GM18867 (cell line): ENCODE measurements around the gene RIT2.
"Not testable (repeated sequence)": the region's sequence is repeated elsewhere in the genome, so short reads cannot be mapped to it uniquely, and the experiment has no call there.

Experiments used
- ATAC-seq: cut with Tn5 transposase; IDR thresholded peaks from one replicate; pipeline ENCODE4 v1.9.1; 2021; ENCODE audit warnings: mild to moderate bottlenecking, moderate library complexity; ENCODE audit not compliant: unreplicated experiment

RIT2 gene

DNA sequence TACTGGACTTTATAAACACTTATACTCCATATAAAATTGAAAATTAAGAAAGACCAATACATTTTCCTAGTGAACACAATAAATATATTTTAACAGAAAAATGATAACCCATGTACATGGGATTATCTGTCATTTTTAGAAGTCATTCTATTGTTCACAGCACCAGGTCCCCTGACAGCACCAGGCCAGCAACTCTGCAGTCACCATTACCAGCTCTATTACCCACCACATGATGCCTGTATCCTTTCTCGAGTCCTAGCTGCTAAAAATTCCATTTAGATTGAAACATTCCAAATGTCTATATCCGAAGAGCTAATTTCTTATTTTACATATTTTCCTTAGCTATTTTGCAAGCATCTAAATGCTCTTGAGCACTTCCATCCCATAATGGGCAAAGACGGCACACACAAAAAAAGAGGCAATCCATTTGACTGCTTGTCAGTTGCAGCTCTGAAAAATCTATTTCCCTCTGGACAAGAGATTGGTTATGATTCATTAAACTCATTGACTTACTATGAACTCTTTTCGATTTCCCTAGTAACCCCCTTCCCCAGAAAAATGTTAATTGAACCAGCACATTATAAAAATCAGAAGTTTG lies 336.9 kb downstream of the RIT2 start:
- no peak for ATAC-seq

DNA sequence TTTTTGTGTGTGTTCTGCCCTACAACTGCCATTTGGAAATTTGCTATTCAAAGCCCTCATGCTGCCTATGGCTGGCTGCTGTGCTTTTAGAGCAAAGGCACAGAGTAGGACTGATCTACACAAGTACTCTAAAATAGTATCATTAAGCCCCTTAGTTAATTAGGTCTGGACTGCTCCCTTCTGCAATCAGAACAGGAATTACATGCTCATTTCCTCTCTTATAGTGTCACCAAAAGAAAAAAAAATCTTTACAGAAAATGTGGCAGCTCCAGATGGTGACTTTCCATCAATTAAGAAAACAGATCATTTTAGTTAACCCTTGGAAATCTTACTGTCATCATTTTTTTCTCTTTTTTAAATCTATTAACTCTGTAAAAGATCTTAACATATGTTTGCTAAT lies 337.5 kb downstream of the RIT2 start:
- no peak for ATAC-seq

DNA sequence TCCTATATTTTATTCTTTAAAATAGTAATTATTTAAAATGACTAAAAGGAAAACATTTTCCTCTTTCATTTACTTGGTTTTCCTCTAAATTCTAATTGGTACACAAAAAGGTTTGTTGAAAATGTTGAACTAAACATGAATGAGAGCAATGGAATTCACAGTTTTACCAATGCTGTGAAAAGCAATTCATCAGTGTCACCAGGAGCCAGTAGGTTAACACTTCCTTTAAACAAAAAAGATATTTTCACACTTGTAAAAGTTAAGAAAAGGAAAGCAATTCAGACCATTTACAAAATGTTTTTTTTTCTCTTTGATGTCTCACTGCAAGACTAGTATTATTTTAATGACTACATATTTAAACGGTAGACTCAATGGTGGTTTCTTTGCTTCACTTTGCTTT lies 341.6 kb downstream of the RIT2 start:
- ATAC-seq = no peak

DNA sequence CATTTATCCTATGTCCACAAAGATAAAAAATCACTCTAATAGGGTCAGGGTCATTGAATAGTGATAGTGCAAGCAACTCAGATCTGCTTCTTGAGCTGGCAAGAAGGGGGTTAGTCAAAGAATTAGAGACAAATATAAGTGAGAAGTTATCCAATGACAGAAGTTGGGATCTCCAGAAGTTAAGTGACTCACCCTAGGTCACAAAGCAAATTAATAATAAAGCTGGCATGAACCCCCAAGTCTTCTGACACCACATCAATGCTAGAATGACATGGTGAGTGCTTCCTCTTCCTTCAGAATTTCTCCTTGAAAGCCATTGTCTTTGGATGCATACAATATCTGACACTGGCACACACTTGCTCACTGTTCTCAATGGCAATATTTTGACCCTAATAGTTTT lies 343.5 kb downstream of the RIT2 start:
- no peak for ATAC-seq

DNA sequence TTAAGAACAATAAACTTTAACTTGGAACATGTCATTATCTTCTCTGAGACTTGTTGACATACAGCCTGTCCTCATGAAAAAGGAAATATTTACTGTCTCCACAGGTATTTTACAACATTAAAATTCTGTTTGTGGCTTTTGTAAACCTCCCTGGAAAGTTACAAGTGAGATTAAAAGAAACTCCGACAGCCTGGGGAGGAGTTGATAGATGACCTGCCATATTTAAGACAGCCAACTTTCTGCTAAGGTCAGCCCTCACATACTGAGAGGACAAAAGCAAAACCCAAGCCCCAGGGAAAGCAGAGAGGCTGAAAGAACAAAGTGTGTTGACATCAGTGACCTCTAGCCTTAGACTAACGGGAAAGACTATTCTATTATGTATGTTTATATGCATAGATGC lies 350.2 kb downstream of the RIT2 start:
- no peak for ATAC-seq

DNA sequence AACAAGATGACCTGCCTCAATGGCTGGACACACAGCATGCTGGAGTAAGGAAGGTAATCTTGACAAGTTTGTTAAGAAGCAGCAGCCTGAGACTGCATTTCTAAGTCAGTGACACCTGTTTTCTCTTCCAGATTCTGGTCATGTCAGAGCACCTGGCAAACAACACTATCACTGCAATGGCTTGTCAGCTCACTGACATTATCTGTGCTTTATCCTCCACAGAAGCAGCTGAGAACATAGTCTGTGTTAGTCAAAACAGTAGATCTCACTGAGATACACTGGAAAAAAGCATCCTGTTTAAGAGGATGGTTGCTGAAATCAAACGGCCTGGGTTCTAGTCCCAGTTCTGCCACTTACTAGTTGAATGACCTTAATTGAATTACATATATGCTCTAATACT lies 355.2 kb downstream of the RIT2 start:
- ATAC-seq = no peak

DNA sequence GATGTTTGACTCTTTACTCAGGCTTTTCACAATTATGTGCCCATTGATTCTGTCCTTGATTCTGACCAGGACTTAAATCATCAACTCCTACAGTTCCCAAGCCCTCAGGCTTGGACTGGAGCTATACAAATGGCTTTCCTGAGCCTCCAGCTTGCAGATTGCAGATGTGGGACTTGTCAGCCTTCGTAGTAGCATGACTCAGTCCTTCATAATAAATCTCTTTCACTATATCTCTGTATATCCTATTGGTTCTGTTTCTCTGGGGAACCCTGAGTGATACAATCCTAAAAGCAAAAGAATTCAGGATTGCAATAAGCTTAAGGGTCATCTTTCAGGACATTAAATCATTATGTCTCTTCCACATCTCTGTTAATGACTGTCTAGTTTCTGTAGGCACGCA lies 356.6 kb downstream of the RIT2 start:
- no peak for ATAC-seq

DNA sequence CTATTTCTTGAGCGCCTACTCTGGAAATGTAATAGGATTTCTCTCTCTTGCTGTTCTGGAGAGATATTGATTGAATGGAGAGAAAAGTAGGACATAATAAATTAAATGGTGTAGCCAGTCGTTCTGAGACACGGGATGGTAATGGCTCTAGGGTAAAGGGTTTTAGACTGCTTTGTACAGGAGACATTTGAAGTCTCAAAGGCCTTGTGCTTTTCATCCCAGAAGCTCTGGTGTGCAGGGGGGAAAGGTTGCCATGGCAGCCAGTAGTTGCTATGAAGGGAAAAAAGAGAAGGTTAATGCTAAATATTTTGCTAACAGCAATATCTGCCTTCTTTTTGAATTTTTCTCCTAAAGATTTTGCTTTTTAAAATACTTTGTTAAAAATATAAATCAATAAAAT lies 359.3 kb downstream of the RIT2 start:
- no peak for ATAC-seq

DNA sequence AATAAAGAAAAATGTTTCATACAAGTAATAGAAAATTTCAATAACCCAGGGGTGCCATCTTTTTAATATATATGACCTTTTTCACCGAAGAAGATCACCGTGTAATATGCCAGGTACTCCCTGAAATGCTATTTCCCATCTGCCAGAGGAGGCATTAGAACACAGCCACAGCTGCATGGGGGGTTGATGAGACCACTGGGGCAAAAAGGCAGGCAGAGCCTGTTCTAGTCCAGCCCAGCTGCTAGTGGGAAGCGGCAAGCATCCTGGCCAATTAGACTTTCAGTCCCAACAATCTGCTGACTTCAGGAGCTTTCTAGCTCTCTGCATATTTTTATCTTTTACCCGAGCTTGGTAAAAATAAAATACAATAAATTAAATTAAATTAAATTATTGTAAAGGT lies 362.6 kb downstream of the RIT2 start:
- ATAC-seq = no peak

DNA sequence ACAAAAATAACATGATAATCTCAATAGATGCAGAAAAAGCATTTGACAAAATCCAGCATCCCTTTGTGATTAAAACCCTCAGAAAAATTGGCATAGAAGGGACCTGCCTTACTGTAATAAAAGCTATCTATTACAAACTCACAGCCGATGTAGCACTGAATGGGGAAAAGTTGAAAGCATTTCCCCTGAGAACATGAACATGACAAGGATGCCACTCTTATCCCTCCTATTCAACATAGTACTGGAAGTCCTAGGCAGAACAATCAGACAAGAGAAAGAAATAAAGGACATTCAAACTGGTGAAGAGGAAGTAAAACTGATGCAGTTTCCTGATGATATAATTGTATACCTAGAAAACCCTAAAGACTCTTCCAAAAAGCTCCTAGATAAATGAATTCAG lies 368.7 kb downstream of the RIT2 start:
- ATAC-seq = no peak

DNA sequence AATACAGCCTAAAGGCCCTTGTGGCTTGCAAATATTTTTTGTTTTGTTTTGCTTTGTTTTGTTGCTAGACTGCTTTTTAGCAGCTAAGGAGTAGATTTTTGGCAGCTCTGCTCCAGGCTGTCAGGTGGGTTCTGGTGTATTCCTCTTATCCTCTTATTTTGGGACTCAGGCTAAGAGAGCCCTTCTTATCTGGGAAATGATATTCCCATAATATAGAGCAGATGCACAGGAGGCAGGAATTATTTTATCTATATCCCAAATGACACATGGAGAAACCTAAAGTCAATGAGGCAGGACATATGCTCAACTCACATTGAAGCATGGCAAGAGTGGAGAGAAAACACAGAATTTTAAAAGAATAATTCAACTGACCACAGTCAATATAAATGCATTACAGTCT lies 369.6 kb downstream of the RIT2 start:
- ATAC-seq = no peak

DNA sequence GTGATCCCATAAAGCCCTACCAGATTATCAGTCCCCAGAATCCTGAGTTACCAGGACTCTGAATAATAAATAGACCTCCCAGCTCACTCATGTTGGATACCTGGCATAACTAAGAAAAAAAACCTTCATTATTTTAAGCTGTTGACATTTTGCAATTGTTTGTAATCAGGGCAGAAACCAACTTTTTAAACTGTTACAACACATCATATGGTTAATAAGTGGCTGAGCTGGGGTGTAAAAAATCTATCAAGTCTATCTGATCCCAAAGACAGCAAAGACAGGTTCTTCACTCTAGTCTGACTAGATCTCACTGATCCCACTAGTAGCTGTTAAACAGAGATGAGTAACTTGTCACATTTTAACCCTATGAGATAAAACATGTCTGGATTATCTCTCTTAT lies 370.3 kb downstream of the RIT2 start:
- ATAC-seq = no peak

DNA sequence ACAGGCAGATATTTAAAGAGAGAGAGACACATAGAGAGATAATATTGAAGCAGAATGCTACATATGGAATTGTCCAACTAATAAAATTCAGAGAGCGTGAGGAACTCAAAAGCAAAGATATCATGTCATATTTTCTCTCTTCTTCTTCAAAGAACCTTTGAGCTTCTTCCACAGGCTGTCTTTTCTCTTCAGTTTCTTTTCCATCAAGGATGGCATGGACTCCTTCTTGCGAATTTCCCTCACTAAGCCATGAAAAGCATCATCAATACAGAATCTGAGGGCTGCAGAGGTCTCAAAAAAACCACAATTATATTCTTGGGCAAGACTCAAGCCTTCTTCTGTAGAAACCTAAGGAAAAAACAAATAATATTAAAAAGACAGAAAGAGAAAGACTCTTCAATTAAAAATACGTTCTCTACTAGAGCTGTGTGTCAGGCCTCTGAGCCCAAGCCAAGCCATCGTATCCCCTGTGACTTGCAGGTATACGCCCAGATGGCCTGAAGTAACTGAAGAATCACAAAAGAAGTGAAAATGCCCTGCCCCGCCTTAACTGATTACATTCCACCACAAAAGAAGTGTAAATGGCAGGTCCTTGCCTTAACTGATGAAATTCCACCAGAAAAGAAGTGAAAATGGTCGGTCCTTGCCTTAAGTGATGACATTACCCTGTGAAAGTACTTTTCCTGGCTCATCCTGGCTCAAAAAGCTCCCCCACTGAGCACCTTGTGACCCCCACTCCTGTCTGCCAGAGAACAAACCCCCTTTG lies 371.9 kb downstream of the RIT2 start:
- no peak for ATAC-seq

DNA sequence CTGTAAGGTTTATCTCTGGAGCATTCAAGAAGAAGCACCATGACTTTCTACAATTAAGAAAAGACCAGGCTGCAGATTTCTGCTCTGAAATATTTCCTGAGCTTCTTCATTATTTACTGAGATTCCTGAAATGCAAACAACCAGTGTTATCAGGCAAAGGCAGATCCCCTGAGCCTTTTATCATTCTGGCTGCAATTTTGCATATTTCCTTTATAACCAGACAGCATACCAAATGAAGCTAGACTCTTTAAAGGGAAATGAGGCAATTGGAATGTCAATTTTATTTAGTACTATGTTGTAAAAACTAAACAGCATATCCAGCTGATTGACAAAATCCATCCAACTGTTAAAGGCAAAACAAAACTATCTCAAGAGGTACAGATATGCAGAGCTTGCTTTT lies 372.5 kb downstream of the RIT2 start:
- ATAC-seq = no peak

DNA sequence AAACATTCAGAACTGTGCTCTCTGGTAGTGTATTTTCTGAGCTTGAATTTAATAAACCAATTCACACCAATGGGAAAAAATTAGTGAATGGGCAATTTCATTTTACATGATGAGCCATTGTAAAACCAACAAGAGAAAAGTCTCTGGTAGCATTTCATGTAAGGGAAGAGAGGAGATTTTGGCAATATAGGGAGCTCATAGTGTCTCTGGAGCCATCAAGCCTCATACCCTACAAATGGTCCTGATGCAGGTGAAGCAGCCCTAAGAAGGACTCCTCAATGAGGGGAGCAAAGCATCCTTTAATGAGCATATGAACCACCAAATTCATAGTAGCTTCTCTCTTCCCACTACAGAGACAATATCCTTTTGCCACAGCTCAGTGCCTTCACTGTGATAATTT lies 373.0 kb downstream of the RIT2 start:
- no peak for ATAC-seq

DNA sequence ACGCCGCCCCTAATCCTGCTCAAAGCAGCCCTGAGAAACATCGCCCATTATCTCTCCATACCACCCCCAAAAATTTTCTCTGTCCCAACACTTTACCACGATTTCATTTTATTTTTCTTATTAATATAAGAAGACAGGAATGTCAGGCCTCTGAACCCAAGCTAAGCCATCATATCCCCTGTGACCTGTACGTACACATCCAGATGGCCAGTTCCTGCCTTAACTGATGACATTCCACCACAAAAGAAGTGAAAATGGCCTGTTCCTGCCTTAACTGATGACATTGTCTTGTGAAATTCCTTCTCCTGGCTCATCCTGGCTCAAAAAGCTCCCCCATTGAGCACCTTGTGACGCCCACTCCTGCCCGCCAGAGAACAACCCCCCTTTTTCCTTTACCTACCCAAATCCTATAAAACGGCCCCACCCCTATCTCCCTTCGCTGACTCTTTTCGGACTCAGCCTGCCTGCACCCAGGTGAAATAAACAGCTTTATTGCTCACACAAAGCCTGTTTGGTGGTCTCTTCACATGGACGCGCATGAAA lies 373.6 kb downstream of the RIT2 start:
- ATAC-seq = not testable (repeated sequence)

DNA sequence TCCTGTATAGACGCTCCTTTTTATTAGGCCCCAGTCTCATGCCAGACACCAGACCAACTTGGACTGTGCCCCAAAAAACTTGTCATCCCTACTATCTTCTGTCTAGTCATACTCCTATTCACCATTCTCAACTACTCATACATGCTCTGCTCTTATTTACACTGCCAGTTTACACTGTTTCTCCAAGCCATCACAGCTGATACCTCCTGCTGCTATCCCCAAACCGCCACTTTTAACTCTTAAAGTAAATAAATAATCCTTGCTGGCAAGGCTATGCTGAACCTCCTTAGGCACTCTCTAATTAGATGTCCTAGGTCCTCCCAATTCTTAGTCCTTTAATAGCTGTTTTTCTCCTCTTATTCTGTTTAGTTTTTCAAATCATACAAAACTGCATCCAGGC lies 374.2 kb downstream of the RIT2 start:
- not testable (repeated sequence) for ATAC-seq

DNA sequence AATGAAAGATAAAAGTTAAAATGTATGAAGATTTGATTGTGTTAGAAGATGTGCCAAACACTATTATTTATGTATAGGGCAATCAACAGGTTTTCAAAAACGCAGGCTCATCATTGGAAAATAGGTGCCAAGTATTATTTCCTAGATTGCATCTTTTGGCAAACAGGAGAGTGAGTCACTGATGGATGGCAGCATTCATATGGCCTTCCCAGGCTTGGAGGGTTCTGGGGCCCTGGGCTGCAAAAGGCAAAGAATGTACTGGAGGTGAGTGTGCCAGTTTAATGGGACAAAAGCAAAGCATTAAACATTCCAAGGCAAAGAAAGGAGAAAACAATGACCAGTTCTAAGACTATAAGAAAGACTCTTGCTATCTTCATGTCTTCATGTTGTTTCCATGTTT lies 379.4 kb downstream of the RIT2 start:
- ATAC-seq = no peak

DNA sequence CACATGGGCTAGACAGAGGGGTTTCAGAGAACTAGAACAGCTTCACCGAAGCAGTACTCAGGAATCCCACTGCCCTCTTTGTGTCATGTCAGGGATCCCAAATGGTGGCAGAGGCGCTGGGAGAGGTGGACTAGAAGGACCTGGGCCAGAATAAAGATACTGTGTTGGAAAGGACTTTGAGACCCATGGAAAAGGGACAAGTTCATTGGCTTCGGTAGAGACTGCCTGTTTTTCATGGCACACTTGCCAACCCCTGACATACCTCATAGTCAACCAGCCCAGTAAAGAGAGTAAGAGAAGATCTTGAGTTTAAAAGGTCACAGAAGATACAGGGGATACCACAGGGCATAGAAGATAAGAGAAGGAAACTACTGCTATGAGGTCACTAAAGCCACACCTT lies 381.0 kb downstream of the RIT2 start:
- ATAC-seq = no peak

DNA sequence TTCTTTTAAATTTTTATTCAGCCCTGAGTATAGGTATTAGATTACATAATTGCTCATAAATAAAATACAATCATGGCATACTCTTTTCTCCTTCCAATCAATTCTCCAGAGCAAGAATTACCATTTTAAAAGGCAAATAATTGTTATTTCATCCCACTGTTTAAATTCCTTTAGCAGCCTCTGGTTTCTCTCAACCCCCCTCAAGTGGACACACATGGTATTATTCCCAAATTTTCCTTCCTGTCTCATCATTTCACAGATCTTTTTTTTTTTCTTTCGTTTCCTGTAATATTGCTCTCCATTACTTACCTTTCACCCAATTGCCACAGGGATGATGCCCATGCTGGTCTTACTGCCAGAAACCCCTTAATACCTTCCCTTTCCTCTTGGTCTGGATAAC lies 385.2 kb downstream of the RIT2 start:
- ATAC-seq = no peak

DNA sequence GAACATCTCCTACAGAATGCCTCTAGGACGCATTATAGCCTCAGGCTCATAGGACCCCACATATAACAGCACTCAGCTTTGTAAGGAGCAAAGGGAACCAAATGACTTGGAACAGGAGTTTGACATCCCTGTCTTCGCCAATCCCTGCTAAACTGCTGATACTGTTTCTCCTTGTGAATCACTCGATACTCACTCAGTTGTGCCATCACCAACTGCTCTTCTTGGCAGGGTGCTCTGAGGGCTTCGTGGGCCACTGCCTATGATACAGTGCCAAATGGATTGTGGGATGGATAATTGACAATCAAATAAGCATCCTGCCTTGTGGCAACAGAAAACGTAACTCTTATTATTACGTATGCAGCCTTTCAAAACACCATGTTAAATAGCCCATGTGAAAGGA lies 396.3 kb downstream of the RIT2 start:
- no peak for ATAC-seq

DNA sequence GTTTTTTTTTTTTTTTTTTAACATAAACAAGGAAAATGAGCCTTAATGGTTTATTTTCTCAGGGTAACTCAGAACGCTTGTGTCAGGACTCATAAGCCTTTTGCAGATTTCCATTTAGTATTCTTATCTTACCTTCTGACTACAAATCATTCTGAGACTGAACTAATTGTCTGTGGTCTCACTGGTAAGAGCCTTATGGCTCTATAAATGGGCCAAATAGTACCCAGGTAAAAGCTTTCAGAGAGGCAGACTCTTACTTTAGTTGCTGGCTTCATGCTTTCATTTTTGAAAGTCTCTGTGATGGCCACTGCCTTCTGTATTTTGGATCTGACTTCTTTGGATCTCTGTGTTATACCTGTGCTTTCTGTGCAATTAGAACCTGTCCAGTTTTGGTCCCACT lies 403.4 kb downstream of the RIT2 start:
- no peak for ATAC-seq

DNA sequence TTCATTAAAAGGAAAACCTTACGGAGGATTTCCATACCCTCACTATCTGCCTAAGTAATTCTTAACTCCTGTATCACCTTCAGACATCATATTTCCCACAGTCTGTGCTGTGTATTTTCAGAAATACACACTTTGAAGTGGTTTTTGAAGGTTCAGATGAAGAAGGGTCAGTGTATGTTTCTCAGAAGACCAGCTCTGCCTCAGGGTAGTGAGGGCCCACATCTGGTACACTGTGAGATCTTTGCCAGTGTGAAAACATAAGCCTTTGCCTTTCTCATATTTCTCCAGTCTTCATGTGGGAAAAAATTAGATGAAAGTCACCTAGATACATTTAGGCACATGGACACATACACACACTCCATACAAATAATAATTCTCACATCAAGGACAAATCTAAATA lies 408.4 kb downstream of the RIT2 start:
- no peak for ATAC-seq
